H1 (cell line): Measurements from ENCODE around the gene DCTD.

Experiments
- CHD1 ChIP-seq: IDR thresholded peaks from 2 replicates; pipeline ENCODE4 v1.6.1; 2012; ENCODE audit warnings: low read depth, low read length, improper control_type of control experiment
- FOSL1 ChIP-seq: IDR thresholded peaks from 2 replicates; pipeline ENCODE4 v1.6.1; 2011; ENCODE audit warnings: mild to moderate bottlenecking, low read depth, low read length, moderate library complexity; ENCODE audit not compliant: insufficient read depth
- MAFK ChIP-seq: IDR thresholded peaks from 2 replicates; pipeline ENCODE4 v1.6.1; 2012; ENCODE audit warnings: low read depth, mild to moderate bottlenecking, improper control_type of control experiment, low read length
- POLR2A ChIP-seq, 2 experiments: IDR thresholded peaks; 1 replicate in 1 of 2; 2 replicates in 1 of 2; pipeline ENCODE4 v1.6.1; 2011; ENCODE audit warnings: low read depth in 2 of 2, low read length in 2 of 2, mild to moderate bottlenecking in 2 of 2; ENCODE audit errors: control extremely low read depth in 1 of 2
- TF ChIP-seq, protein P1 (sequence below), 3 experiments: IDR thresholded peaks; 1 replicate in 2 of 3; 2 replicates in 1 of 3; pipeline versions ENCODE4 v1.5.1 to v1.6.1; 2011; ENCODE audit warnings: low read length in 3 of 3, mild to moderate bottlenecking in 3 of 3, inconsistent platforms in 2 of 3, low read depth in 1 of 3, moderate library complexity in 1 of 3; ENCODE audit not compliant: insufficient read depth in 1 of 3; ENCODE audit errors: control extremely low read depth in 1 of 3

DNA sequence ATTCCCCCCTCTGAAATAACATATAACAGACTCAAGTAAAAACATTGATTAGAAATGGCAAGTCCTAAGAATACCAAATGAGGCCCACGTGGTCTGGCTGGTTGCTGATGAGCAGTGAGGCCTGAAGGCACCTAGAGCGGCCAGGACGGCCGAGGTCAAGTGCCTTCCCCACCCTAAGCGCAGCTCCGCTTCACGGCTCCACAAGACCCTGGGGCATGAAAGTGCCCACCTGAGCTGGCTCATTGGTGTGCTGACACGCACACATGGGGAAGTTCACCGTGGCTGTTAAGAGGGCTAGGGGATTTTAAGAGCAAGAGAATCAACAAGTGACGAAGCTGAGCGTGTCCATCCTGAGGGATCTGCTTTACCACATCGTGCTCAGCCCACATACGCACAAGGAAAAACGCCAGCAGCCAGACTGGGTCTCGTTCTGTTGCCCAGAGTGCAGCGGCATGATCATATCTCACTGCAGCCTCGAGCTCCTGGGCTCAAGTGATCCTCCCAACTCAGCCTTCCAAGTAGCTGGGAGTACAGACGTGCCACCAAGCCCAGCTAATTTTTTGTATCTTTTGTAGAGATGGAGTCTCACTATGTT is 22.4 kb downstream of the DCTD start:
- no peak for TF ChIP-seq FOSL1
- no peak for TF ChIP-seq POLR2A (IDR thresholded peaks at IDR 0.05; ENCODE audit: control extremely low read depth in 1 of 2, low read depth in 2 of 2, low read length in 2 of 2)
- TF ChIP-seq MAFK: no peak
- TF ChIP-seq, protein P1, sequence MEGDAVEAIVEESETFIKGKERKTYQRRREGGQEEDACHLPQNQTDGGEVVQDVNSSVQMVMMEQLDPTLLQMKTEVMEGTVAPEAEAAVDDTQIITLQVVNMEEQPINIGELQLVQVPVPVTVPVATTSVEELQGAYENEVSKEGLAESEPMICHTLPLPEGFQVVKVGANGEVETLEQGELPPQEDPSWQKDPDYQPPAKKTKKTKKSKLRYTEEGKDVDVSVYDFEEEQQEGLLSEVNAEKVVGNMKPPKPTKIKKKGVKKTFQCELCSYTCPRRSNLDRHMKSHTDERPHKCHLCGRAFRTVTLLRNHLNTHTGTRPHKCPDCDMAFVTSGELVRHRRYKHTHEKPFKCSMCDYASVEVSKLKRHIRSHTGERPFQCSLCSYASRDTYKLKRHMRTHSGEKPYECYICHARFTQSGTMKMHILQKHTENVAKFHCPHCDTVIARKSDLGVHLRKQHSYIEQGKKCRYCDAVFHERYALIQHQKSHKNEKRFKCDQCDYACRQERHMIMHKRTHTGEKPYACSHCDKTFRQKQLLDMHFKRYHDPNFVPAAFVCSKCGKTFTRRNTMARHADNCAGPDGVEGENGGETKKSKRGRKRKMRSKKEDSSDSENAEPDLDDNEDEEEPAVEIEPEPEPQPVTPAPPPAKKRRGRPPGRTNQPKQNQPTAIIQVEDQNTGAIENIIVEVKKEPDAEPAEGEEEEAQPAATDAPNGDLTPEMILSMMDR (IDR thresholded peaks at IDR 0.05; ENCODE audit: control extremely low read depth in 1 of 3, insufficient read depth in 1 of 3, low read depth in 1 of 3, low read length in 3 of 3): no peak
- no peak for TF ChIP-seq CHD1
